GM19240 (cell line): ENCODE results near the gene ANKLE2.
"Not testable (repeated sequence)": the region's sequence is repeated elsewhere in the genome, so short reads cannot be mapped to it uniquely, and the experiment has no call there.

Experiments
- DNase-seq: peaks from one replicate; pipeline ENCODE4 v3.0.0; 2011; ENCODE audit warnings: low spot score; ENCODE audit not compliant: insufficient read length

ANKLE2 gene

GRCh38 chr12:132719954-132720324, 41.7 kb downstream of the ANKLE2 start:
- no peak for DNase-seq

DNA sequence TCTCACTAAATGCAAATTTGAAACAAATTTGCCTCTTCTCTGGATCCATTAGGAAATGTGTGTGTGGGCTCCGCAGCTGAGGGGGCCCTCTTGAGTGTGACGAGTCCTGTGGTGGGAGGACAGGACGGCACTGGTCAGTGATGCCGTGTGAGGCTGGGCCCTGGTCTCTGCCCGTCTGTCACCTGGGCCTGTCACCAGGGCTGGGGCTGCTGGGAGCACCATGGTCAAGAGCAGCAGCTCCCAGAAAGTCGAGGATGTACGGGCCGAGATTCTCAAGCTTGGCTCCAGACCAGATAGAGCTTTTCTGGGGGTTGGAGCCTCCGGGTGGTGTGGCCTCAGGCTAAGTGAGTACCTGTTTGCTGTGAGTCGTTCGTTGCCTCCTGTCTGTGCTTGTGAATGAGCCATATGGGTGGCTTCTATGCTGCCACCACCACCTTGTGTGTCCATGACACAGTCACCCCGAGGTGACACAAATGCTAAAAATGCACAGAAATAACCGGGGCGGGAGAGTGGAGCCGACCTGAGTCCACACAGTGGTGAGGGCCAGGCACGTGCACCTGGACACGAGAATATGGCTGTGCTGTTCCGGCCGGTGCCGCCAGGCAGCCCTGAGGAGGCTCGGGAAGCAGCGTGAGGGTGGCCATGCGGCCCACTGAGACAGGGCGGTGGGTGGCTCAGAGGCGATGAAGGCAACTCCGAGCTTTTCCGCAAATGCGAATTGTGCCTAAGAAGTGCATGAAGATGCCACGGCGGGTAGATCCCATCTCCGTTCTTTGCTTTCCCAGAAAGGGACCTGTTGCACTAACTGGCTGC, 42.3 kb downstream of the ANKLE2 start:
- DNase-seq, result no peak

- DNase-seq, result no peak
Observed at GRCh38 chr12:132718644-132719043, 43.0 kb downstream of the ANKLE2 start.

GRCh38 chr12:132717531-132718387, 43.9 kb downstream of the ANKLE2 start:
- DNase-seq, result no peak

DNA sequence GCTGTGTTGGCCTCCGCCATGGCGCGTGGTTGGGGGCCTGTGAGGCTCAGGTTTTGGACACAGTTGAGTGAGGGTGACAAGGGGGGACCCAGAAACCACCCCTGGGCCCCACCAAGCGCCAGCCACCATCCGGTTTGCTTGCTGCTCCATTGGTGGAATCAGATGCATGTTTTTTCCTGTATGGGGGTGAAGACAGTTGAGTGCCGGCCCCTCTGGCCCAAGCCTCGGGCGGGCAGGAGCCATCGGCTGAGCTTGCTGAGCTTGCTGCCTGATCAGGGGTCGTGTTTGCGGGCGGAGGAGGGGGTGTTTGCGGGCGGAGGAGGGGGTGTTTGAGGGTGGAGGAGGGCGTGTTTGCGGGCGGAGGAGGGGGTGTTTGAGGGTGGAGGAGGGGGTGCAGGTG, 44.6 kb downstream of the ANKLE2 start:
- DNase-seq, result no peak

GRCh38 chr12:132716356-132716755, 45.3 kb downstream of the ANKLE2 start:
- no peak for DNase-seq

DNA sequence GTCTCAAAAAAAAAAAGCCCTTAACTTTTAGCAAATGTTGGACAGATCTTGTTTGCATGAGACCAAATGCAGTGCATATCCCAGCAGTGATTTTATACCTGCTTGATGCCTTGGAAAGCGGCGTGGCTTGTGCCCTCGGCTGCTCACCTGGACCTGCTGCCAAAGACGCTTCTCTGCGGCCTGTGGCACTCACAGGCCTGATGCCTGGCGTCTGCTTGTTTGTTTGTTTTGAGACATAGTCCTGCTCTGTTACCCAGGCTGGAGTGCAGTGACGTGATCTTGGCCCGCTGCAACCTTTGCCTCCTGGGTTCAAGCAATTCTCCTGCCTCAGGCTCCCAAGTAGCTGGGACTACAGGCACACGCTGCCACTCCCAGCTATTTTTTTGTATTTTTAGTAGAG, 45.8 kb downstream of the ANKLE2 start:
- DNase-seq, result no peak

GRCh38 chr12:132713123-132713522, 48.5 kb downstream of the ANKLE2 start:
- no peak for DNase-seq

- no peak for DNase-seq
Observed at GRCh38 chr12:132711080-132711843, 50.4 kb downstream of the ANKLE2 start.

DNA sequence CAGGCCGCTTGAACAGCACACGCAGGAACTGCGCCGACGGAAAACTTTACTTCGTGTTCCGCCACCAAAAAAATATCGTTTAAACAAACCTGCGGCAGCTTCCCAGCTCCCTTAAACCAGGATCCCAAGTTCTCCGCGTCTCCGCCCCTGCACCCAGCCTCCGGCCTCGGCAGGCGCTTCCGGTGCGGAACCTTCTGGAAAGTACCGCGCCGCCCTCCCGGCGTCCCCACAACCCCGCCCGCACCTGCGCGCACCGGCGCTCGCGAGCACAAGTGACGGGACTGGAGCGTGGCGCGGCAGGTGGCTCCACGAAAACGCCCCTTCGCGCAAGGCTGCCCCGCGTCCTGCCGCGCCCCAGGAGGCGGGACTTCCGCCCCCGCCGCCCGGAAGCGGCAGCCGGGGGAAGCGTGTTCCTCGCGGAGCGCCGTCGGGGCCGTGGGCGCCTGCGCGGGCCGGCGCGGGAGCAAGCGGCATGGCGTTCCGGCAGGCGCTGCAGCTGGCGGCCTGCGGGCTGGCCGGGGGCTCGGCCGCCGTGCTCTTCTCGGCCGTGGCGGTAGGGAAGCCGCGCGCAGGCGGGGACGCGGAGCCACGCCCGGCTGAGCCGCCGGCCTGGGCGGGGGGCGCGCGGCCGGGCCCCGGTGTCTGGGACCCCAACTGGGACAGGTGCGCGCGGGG, 51.1 kb downstream of the ANKLE2 start, which contains the start of gene PGAM5:
TSS of gene PGAM5 (plus strand) at position 438 of the 675 bp plus-strand sequence. CDS start at position 473, 35 bp downstream.
- peak; percentile 94 for DNase-seq

GRCh38 chr12:132710043-132710404, 51.6 kb downstream of the ANKLE2 start:
- DNase-seq, result no peak

GRCh38 chr12:132708150-132708549, 53.5 kb downstream of the ANKLE2 start:
- DNase-seq, result no peak

DNA sequence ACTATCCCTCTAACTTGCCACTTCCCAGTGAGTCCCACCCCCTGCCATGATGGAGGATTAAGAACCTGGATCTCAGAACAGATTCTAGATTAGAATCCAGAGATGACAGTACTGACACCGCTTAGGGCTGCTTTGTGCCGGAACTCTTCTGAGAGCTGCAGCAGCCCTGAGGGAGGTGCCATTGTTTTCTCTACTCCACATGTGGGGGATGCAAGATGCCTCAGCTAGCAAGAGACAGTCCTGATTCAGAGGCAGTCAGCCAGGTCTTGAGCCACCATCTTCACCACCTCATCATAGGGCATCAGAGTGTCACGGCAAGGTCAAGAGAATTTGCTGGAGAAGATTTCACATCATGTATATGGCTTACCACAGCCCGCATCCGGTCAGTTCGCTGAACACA, 54.4 kb downstream of the ANKLE2 start:
- no peak for DNase-seq

- no peak for DNase-seq
Observed at GRCh38 chr12:132703641-132704040, 58.0 kb downstream of the ANKLE2 start.

DNA sequence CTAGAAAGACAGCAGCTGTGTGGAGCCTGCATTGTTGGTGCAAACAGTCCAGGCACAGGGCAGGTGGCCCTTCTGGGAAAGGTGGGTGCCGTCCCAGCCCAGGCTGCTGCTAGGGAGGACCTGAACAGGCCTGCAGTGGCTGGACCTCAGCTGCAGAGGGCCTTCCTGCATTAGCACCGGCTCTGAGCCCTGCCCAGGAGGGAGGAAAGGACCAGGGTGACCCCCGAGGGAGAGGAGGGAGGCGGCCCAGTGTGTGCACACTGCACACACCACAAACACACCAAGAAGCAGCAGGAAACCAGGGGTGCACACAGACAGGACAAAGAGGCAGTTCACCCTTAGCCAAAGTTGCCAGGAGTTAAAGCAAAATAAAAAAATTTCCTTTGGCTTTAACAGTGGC, 59.0 kb downstream of the ANKLE2 start:
- DNase-seq, result no peak

- DNase-seq, result no peak
Observed at GRCh38 chr12:132700212-132700822, 61.3 kb downstream of the ANKLE2 start.

- no peak for DNase-seq
Observed at GRCh38 chr12:132698341-132698740, 63.3 kb downstream of the ANKLE2 start.

DNA sequence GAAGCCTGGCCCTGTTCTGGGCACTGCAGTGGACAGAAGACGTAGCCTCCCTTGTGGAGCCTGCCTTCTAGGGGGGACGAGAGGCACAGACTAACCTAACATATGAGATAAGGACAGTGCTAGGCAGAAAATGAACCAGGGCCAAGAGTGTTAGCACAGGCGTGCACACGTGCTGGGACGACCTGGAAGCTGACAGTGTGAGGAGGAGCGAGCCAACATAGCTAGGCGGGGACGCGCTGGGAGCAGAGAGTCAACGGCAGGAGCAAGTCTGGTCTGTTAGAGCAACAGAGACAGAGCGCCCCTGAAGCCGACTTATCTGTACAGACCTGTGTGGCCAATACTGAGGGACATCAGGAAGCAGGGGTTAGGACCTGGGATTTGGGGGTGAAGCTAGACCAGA, 66.2 kb downstream of the ANKLE2 start:
- no peak for DNase-seq

DNA sequence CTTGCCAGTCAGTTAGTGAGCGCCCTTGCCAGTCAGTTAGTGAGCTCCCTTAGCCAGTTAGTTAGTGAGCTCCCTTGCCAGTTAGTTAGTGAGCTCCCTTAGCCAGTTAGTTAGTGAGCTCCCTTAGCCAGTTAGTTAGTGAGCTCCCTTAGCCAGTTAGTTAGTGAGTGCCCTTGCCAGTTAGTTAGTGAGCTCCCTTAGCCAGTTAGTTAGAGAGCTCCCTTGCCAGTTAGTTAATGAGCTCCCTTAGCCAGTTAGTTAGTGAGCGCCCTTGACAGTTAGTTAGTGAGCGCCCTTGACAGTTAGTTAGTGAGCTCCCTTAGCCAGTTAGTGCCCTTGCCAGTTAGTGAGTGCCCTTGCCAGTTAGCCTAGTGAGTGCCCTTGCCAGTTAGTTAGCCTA, 66.7 kb downstream of the ANKLE2 start:
- DNase-seq, result not testable (repeated sequence)

DNA sequence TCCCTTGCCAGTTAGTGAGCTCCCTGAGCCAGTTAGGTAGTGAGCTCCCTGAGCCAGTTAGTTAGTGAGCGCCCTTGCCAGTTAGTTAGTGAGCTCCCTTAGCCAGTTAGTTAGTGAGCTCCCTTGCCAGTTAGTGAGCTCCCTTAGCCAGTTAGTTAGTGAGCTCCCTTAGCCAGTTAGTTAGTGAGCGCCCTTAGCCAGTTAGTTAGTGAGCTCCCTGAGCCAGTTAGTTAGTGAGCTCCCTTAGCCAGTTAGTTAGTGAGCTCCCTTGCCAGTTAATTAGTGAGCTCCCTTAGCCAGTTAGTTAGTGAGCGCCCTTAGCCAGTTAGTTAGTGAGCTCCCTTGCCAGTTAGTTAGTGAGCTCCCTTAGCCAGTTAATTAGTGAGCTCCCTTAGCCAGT, 69.6 kb downstream of the ANKLE2 start:
- DNase-seq, result not testable (repeated sequence)

GRCh38 chr12:132690112-132690511, 71.5 kb downstream of the ANKLE2 start:
- DNase-seq, result no peak
